NCI-H2029 treated with DMSO at 0.1 percent for 48 hours (cell line): Measurements from ENCODE around the gene CYBC1.
A peak's percentile ranks its signal among the peaks of the same experiment; 100 is the strongest.
"Not testable (repeated sequence)": the region's sequence is repeated elsewhere in the genome, so short reads cannot be mapped to it uniquely, and the experiment has no call there.

ENCODE experiments used
- DNase-seq: peaks from one replicate; lab custom pipeline; 2025; lab: John Stamatoyannopoulos, UW

The CYBC1 gene

GRCh38 chr17:82434216-82434565 lies 16.4 kb downstream of the CYBC1 start:
- DNase-seq, result no peak

GRCh38 chr17:82433560-82434215 lies 16.9 kb downstream of the CYBC1 start:
- DNase-seq, result no peak

- no peak for DNase-seq
Observed at GRCh38 chr17:82432017-82432416, 18.5 kb downstream of the CYBC1 start.

GRCh38 chr17:82429824-82430223 lies 20.7 kb downstream of the CYBC1 start:
- no peak for DNase-seq

- no peak for DNase-seq
Observed at GRCh38 chr17:82428546-82428945, 22.0 kb downstream of the CYBC1 start.

- DNase-seq, result no peak
Observed at GRCh38 chr17:82424863-82425159, 25.7 kb downstream of the CYBC1 start.

- DNase-seq, result no peak
Observed at GRCh38 chr17:82424001-82424862, 26.3 kb downstream of the CYBC1 start.

- no peak for DNase-seq
Observed at GRCh38 chr17:82419540-82419939, 31.0 kb downstream of the CYBC1 start.

GRCh38 chr17:82418001-82418986 lies 32.3 kb downstream of the CYBC1 start, which contains the start of the genes HEXD and OGFOD3:
Gene HEXD (plus strand): TSS chr17:82418347. CDS start chr17:82419800, 1,453 bp downstream.
Gene OGFOD3 (minus strand): TSS chr17:82418586. CDS start chr17:82418485, 101 bp downstream.
- peak; percentile 37 for DNase-seq

GRCh38 chr17:82416771-82417170 lies 33.8 kb downstream of the CYBC1 start:
- DNase-seq, result no peak

GRCh38 chr17:82416264-82416663 lies 34.3 kb downstream of the CYBC1 start:
- no peak for DNase-seq

- DNase-seq, result no peak
Observed at GRCh38 chr17:82415786-82416185, 34.8 kb downstream of the CYBC1 start.

- no peak for DNase-seq
Observed at GRCh38 chr17:82415336-82415735, 35.2 kb downstream of the CYBC1 start.

- no peak for DNase-seq
Observed at GRCh38 chr17:82414548-82415281, 35.8 kb downstream of the CYBC1 start.

GRCh38 chr17:82412535-82413520 lies 37.7 kb downstream of the CYBC1 start:
- DNase-seq, result no peak

GRCh38 chr17:82412081-82412480 lies 38.5 kb downstream of the CYBC1 start:
- not testable (repeated sequence) for DNase-seq

- DNase-seq, result no peak
Observed at GRCh38 chr17:82411396-82412053, 39.0 kb downstream of the CYBC1 start.

- no peak for DNase-seq
Observed at GRCh38 chr17:82410014-82410716, 40.4 kb downstream of the CYBC1 start.

- DNase-seq, result no peak
Observed at GRCh38 chr17:82408938-82409318, 41.6 kb downstream of the CYBC1 start.
